Activated T-cell treated with anti-CD3 and anti-CD28 coated beads, Interleukin-2, amount 50 U/mL, for 4 hours (primary cell): ENCODE results near the gene IRF3. TPM values are rescaled to one million over a fixed set of nuclear protein-coding genes. Genes with fewer than 3 reads are reported as not detected.

ENCODE experiments used
- ATAC-seq, 2 donors: fragments of 200-7000 bp; cut with Tn5 transposase; one replicate each; pipeline ENCODE4 v1.10.0; 2021
- DNase-seq: peaks from one replicate; pipeline ENCODE4 v3.0.0-alpha.2; 2020
- H3K27me3 Mint-ChIP-seq: one replicate; pipeline ENCODE4 v1.8.0; 2021; ENCODE audit warnings: low read depth, mixed read lengths
- H3K36me3 Mint-ChIP-seq: one replicate; pipeline ENCODE4 v1.8.0; 2022; ENCODE audit warnings: mixed read lengths; ENCODE audit not compliant: insufficient read depth
- H3K4me1 Mint-ChIP-seq: one replicate; pipeline ENCODE4 v1.8.0; 2021; ENCODE audit warnings: low read depth, mixed read lengths
- H3K4me3 Mint-ChIP-seq: one replicate; pipeline ENCODE4 v1.8.0; 2021; ENCODE audit warnings: mild to moderate bottlenecking, moderate library complexity, mixed read lengths
- H3K9me3 Mint-ChIP-seq: one replicate; pipeline ENCODE4 v1.8.0; 2021; ENCODE audit warnings: mixed read lengths
- total RNA-seq, 3 donors: library from RNA; stranded (reverse); gene quantifications; one replicate each; pipeline ENCODE4 v1.2.1, GENCODE V29; 2021

Gene IRF3
- total RNA-seq, 3 donors from 2014 or later: 140 to 160 (median 148) TPM

- DNase-seq (no peak), ATAC-seq (no peak)
- no peak overlapping the region for H3K4me3 Mint-ChIP-seq
- H3K9me3 Mint-ChIP-seq: no peaks in the 10 kb centered on the region
- H3K27me3 Mint-ChIP-seq: no peaks in the 10 kb centered on the region
- peaks cover 31% of the 10 kb centered on the region for H3K36me3 Mint-ChIP-seq
- peaks cover 23% of the 10 kb centered on the region for H3K4me1 Mint-ChIP-seq
Observed at GRCh38 chr19:49681830-49682229, 16.2 kb upstream of the IRF3 start.

- peaks cover 30% of the 10 kb centered on the region for H3K4me1 Mint-ChIP-seq
- H3K4me3 Mint-ChIP-seq: peak overlapping the region; percentile 46
- no peaks in the 10 kb centered on the region for H3K9me3 Mint-ChIP-seq
- no peaks in the 10 kb centered on the region for H3K27me3 Mint-ChIP-seq
- peaks cover 28% of the 10 kb centered on the region for H3K36me3 Mint-ChIP-seq
- peak; percentile 4 to 9 for ATAC-seq
- peak; percentile 95 for DNase-seq
Observed at GRCh38 chr19:49680421-49681351, 15.0 kb upstream of the IRF3 start.

- ATAC-seq (no peak), DNase-seq (no peak)
- Mint-ChIP-seq H3K9me3 (no peaks in the 10 kb centered on the region), H3K36me3 (peaks cover 21% of the 10 kb centered on the region), H3K4me1 (peaks cover 30% of the 10 kb centered on the region), H3K27me3 (no peaks in the 10 kb centered on the region), H3K4me3 (peak overlapping the region; percentile 63)
Observed at GRCh38 chr19:49679771-49680413, 14.2 kb upstream of the IRF3 start.

GRCh38 chr19:49678985-49679770 is 13.5 kb upstream of the IRF3 start:
- no peaks in the 10 kb centered on the region for H3K27me3 Mint-ChIP-seq
- H3K36me3 Mint-ChIP-seq: peaks cover 15% of the 10 kb centered on the region
- H3K9me3 Mint-ChIP-seq: no peaks in the 10 kb centered on the region
- H3K4me3 Mint-ChIP-seq: peak overlapping the region; percentile 96
- H3K4me1 Mint-ChIP-seq: peaks cover 30% of the 10 kb centered on the region
- DNase-seq (no peak), ATAC-seq (no peak)

- no peaks in the 10 kb centered on the region for H3K27me3 Mint-ChIP-seq
- H3K4me3 Mint-ChIP-seq: peak overlapping the region; percentile 96
- peaks cover 9% of the 10 kb centered on the region for H3K36me3 Mint-ChIP-seq
- no peaks in the 10 kb centered on the region for H3K9me3 Mint-ChIP-seq
- peaks cover 30% of the 10 kb centered on the region for H3K4me1 Mint-ChIP-seq
- DNase-seq (peak; percentile 77), ATAC-seq (peak; percentile 14 to 19)
Observed at GRCh38 chr19:49677901-49678674, 12.4 kb upstream of the IRF3 start.

- Mint-ChIP-seq H3K9me3 (no peaks in the 10 kb centered on the region), H3K36me3 (peaks cover 5% of the 10 kb centered on the region), H3K27me3 (no peaks in the 10 kb centered on the region), H3K4me3 (peak within 1 kb of the TSS; percentile 96), H3K4me1 (peaks cover 30% of the 10 kb centered on the region)
- DNase-seq (peak; percentile 46), ATAC-seq (peak; percentile 8 to 9)
Observed at GRCh38 chr19:49677231-49677900, 11.7 kb upstream of the IRF3 start, which contains the start of gene PRMT1. TSS of gene PRMT1 (plus strand) at chr19:49677271. CDS start at chr19:49677281, 10 bp downstream.

GRCh38 chr19:49676784-49677230 is 11.2 kb upstream of the IRF3 start:
- H3K4me3 Mint-ChIP-seq: peak overlapping the region; percentile 96
- DNase-seq (peak; percentile 97), ATAC-seq (peak; percentile 74 to 76)
- H3K4me1 Mint-ChIP-seq: peaks cover 33% of the 10 kb centered on the region
- H3K27me3 Mint-ChIP-seq: no peaks in the 10 kb centered on the region
- no peaks in the 10 kb centered on the region for H3K9me3 Mint-ChIP-seq
- H3K36me3 Mint-ChIP-seq: peaks cover 4% of the 10 kb centered on the region

- H3K4me1 Mint-ChIP-seq: peaks cover 33% of the 10 kb centered on the region
- peak; percentile 41 for DNase-seq
Observed at GRCh38 chr19:49676136-49676783, 10.6 kb upstream of the IRF3 start.

GRCh38 chr19:49672131-49672919 is 6.7 kb upstream of the IRF3 start:
- peaks cover 15% of the 10 kb centered on the region for H3K4me1 Mint-ChIP-seq
- H3K27me3 Mint-ChIP-seq: no peaks in the 10 kb centered on the region
- no peak overlapping the region for H3K4me3 Mint-ChIP-seq
- H3K36me3 Mint-ChIP-seq: peaks cover 3% of the 10 kb centered on the region
- H3K9me3 Mint-ChIP-seq: no peaks in the 10 kb centered on the region
- ATAC-seq (no peak), DNase-seq (peak; percentile 77)

More at GRCh38 chr19:49676136-49676783, 10.6 kb upstream of the IRF3 start:
- Mint-ChIP-seq H3K27me3 (no peaks in the 10 kb centered on the region), H3K4me3 (peak overlapping the region; percentile 96), H3K36me3 (peaks cover 4% of the 10 kb centered on the region), H3K9me3 (no peaks in the 10 kb centered on the region)
- ATAC-seq: no peak

- Mint-ChIP-seq H3K9me3 (no peaks in the 10 kb centered on the region), H3K4me3 (no peak overlapping the region), H3K4me1 (peaks cover 25% of the 10 kb centered on the region), H3K36me3 (peaks cover 3% of the 10 kb centered on the region), H3K27me3 (no peaks in the 10 kb centered on the region)
- DNase-seq (no peak), ATAC-seq (no peak)
Observed at GRCh38 chr19:49669516-49669915, 3.9 kb upstream of the IRF3 start.

GRCh38 chr19:49667473-49667872 is 1.8 kb upstream of the IRF3 start:
- H3K4me3 Mint-ChIP-seq: peak overlapping the region; percentile 95
- ATAC-seq (no peak), DNase-seq (no peak)
- H3K4me1 Mint-ChIP-seq: peaks cover 43% of the 10 kb centered on the region
- H3K9me3 Mint-ChIP-seq: no peaks in the 10 kb centered on the region
- H3K36me3 Mint-ChIP-seq: peaks cover 3% of the 10 kb centered on the region
- H3K27me3 Mint-ChIP-seq: no peaks in the 10 kb centered on the region

- peaks cover 3% of the 10 kb centered on the region for H3K36me3 Mint-ChIP-seq
- peaks cover 37% of the 10 kb centered on the region for H3K4me1 Mint-ChIP-seq
- DNase-seq (no peak), ATAC-seq (peak in 1 of 2 donors; percentile 9)
- H3K9me3 Mint-ChIP-seq: no peaks in the 10 kb centered on the region
- H3K4me3 Mint-ChIP-seq: peak overlapping the region; percentile 95
- no peaks in the 10 kb centered on the region for H3K27me3 Mint-ChIP-seq
Observed at GRCh38 chr19:49666120-49666444, 425 bp upstream of the IRF3 start.
